Measurements from ENCODE around the gene MRPS18B.
"Not testable (repeated sequence)": the region's sequence is repeated elsewhere in the genome, so short reads cannot be mapped to it uniquely, and the experiment has no call there.

The MRPS18B gene

GRCh38 chr6:30644769-30645168, 27.1 kb downstream of the MRPS18B start:
- DNase-seq, result no peak

- no peak for DNase-seq
Observed at GRCh38 chr6:30645989-30646388, 28.3 kb downstream of the MRPS18B start.

GRCh38 chr6:30646450-30647241, 29.0 kb downstream of the MRPS18B start, which contains the start of gene C6orf136:
C6orf136 (plus strand) TSS chr6:30647133; CDS start chr6:30647232, 99 bp downstream.
- peak; percentile 87 for DNase-seq

- DNase-seq, result peak; percentile 49
Observed at GRCh38 chr6:30647242-30648116, 29.8 kb downstream of the MRPS18B start.

GRCh38 chr6:30651143-30651542, 33.5 kb downstream of the MRPS18B start:
- DNase-seq, result no peak

- no peak for DNase-seq
Observed at GRCh38 chr6:30654798-30655742, 37.4 kb downstream of the MRPS18B start.

- no peak for DNase-seq
Observed at GRCh38 chr6:30655743-30656094, 38.1 kb downstream of the MRPS18B start.

GRCh38 chr6:30656513-30656912, 38.9 kb downstream of the MRPS18B start:
- DNase-seq, result no peak

GRCh38 chr6:30657454-30657853, 39.8 kb downstream of the MRPS18B start:
- no peak for DNase-seq

GRCh38 chr6:30657922-30658321, 40.3 kb downstream of the MRPS18B start:
- not testable (repeated sequence) for DNase-seq

GRCh38 chr6:30664994-30665767, 47.5 kb downstream of the MRPS18B start:
- DNase-seq, result no peak

- DNase-seq, result not testable (repeated sequence)
Observed at GRCh38 chr6:30666300-30666699, 48.7 kb downstream of the MRPS18B start.

- DNase-seq, result no peak
Observed at GRCh38 chr6:30670760-30671527, 53.3 kb downstream of the MRPS18B start.

- DNase-seq, result peak; percentile 98
Observed at GRCh38 chr6:30672445-30673253, 55.0 kb downstream of the MRPS18B start, which contains the start of gene DHX16. DHX16 (minus strand) TSS chr6:30673006; CDS start chr6:30672841, 165 bp downstream.
